Ishikawa (cell line): ENCODE measurements around the gene PLEKHN1.

ENCODE experiments used
- EP300 ChIP-seq: IDR thresholded peaks from 2 replicates; pipeline ENCODE4 v1.6.1; 2012; ENCODE audit warnings: borderline replicate concordance
- MAX ChIP-seq: IDR thresholded peaks from 2 replicates; pipeline ENCODE4 v1.6.1; 2012
- NFIC ChIP-seq: IDR thresholded peaks from 2 replicates; pipeline ENCODE4 v1.6.1; 2012
- TAF1 ChIP-seq: IDR thresholded peaks from 2 replicates; pipeline ENCODE4 v1.6.1; 2012; ENCODE audit warnings: low read depth, mild to moderate bottlenecking
- USF1 ChIP-seq: IDR thresholded peaks from 2 replicates; pipeline ENCODE4 v1.6.1; 2012

DNA sequence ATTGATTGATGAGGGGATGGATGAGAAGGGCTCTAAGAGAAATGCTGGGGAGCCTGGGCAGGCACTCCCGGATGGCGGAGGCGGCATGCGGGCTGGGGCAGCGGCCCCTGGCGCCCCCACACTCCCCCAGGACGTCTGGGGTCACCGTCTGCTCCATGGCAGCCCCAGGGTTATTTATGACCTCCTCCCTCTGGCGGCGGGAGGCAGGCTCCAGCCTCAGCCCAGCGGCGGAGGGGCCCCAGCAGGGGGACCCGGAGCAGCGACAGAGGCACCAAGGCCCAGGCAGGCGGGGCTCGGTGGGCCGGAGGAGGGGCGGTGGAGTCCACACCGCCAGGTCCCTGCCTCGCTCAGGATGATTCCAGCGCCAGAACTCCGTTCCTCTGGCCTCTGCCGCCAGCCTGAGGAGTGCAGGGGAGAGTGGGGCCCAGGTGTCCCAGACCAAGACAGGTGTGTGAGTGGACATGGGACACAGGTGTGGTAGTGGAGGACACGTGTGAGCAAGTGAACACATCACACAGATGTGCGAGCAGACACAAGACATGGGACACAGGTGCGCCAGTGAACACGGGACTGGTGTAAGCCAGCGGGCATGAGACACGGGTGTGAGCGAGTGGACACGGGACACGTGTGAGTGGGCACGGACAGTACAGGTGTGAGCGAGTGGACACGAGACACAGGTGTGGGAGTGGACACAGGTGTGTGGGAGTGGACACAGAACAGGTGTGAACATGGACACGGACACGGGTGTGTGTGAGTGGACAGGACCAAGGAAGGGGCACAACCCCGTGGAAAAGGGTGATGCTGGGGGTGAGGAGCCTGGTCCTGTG is 45.1 kb upstream of the PLEKHN1 start:
- 0 out of 2 replicates have a peak, but pooled peaks have one; percentile 12 for TF ChIP-seq USF1
- TF ChIP-seq EP300 = peak; percentile 82
- TF ChIP-seq TAF1 = no peak
- TF ChIP-seq MAX = peak; percentile 41; the same call in 1 of the 2 replicates
- peak; percentile 71 for TF ChIP-seq NFIC
